Esophagus squamous epithelium (tissue), 5 donors: ENCODE data around the gene TIAM2. TPM values are rescaled to one million over a fixed set of nuclear protein-coding genes. Genes with fewer than 3 reads are reported as not detected.
"Not testable (repeated sequence)": the region's sequence is repeated elsewhere in the genome, so short reads cannot be mapped to it uniquely, and the experiment has no call there.

Source experiments
- DNase-seq: peaks from one replicate; lab custom pipeline; 2025; lab: John Stamatoyannopoulos, UW
- H3K27ac ChIP-seq, 4 donors: fragments of 200-600 bp; sonication (generic); one replicate each; pipeline ENCODE4 v1.5.1; 2016 to 2019; ENCODE audit warnings: mild to moderate bottlenecking in 1 of 4
- H3K27me3 ChIP-seq, 4 donors: fragments of 200-600 bp; sonication (generic); 1 replicate in 3 of 4; 2 replicates in 1 of 4; pipeline versions ENCODE4 v1.5.1 to v1.6.0; 2017 to 2021; ENCODE audit warnings: antibody characterized with exemption in 1 of 4
- H3K36me3 ChIP-seq, 3 donors: fragments of 200-600 bp; sonication (generic); one replicate each; pipeline ENCODE4 v1.5.1; 2016 to 2019
- H3K4me1 ChIP-seq, 3 donors: fragments of 200-600 bp; sonication (generic); one replicate each; pipeline ENCODE4 v1.5.1; 2017 to 2019
- H3K4me3 ChIP-seq, 4 donors: fragments of 200-600 bp; sonication (generic); 1 replicate in 3 of 4; 2 replicates in 1 of 4; pipeline ENCODE4 v1.5.1; 2016 to 2019; ENCODE audit warnings: mild to moderate bottlenecking in 2 of 4, moderate library complexity in 1 of 4
- H3K9me3 ChIP-seq, 3 donors: fragments of 200-600 bp; sonication (generic); one replicate each; pipeline ENCODE4 v1.5.1; 2016 to 2019
- POLR2A ChIP-seq, 4 donors: fragments of 450-650 bp; IDR thresholded peaks; one replicate each; pipeline ENCODE4 v1.6.1; 2017; ENCODE audit warnings: antibody characterized with exemption in 4 of 4, mild to moderate bottlenecking in 4 of 4, moderate library complexity in 3 of 4
- WGBS, 2 donors: methylation state at CpG; one replicate each; pipeline ENCODE4 v1.1.5; 2018; 5-methylcytosine and 5-hydroxymethylcytosine counted together
- intact Hi-C: fragments of 100-400 bp; cut with DNase I; formaldehyde crosslinking; loops from one replicate; pipeline ENCODE4 v1.15.0; 2022
- total RNA-seq, 4 donors: library from RNA; depleted of rRNA; stranded (reverse); fragments of >200 nt; gene quantifications; one replicate each; pipeline ENCODE4 v1.1.0, GENCODE V29; 2016
- TF ChIP-seq, protein P1 (sequence below), 6 experiments: fragments of 450-650 bp in 4 of 6; fragments of 200-600 bp in 2 of 6; sonication (generic) in 2 of 6; IDR thresholded peaks; one replicate each; pipeline ENCODE4 v1.5.1; 2016 to 2019; ENCODE audit warnings: antibody characterized with exemption in 6 of 6, mild to moderate bottlenecking in 4 of 6, moderate library complexity in 4 of 6
- donor health status: DM: yes; HTN: yes; CAD: no.

The TIAM2 gene
- total RNA-seq, 4 donors from 2014 or later, result 2.3 to 10.3 (median 5.6) TPM

DNA sequence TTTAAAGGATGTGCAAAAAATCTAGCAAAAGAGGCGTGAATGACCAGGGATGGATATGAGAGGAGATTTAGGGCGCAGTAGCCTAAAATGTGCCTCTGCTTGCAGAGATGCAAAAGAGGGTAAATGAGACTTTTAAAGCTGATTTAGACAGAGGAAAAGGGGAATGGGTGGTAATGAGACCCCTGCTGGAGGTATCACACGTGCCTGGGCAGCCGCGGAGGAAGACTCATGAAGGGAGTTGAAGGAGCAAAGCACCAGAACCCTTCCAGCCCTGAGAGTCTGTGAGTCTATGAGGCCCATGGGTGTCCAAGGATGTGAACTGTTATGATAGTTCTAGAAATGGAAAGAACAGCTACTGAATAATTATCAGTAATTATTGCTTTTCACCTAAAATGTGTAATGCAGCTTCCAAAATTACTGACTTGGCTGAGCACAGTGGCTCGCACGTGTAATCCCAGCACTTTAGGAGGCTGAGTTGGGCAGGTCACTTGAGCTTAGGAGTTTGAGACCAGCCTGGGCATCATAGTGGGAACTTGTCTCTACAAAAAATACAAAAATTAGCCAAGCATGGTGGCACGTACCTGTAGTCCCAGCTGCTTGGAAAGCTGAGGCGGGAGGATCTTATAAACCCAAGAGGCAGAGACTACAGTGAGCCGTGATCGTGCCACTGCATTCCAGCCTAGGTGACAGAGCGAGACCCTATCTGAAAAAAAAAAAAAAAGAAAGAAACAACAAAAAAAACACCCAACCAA is 38.2 kb upstream of the TIAM2 start:
- Histone ChIP-seq H3K27me3 (no peaks in the 10 kb centered on the region), H3K27ac (no peak overlapping the region), H3K9me3 (no peaks in the 10 kb centered on the region), H3K4me3 (no peak overlapping the region), H3K36me3 (no peaks in the 10 kb centered on the region), H3K4me1 (peaks cover 0 to 1% (median 0%) of the 10 kb centered on the region in 3 donors)
- intact Hi-C loops, result no loop called here
- 90 to 91% methylated on average over 12 of the region's 12 CpGs for WGBS, 2 donors
- no peak for TF ChIP-seq POLR2A (IDR thresholded peaks at IDR 0.05)
- TF ChIP-seq, protein P1, sequence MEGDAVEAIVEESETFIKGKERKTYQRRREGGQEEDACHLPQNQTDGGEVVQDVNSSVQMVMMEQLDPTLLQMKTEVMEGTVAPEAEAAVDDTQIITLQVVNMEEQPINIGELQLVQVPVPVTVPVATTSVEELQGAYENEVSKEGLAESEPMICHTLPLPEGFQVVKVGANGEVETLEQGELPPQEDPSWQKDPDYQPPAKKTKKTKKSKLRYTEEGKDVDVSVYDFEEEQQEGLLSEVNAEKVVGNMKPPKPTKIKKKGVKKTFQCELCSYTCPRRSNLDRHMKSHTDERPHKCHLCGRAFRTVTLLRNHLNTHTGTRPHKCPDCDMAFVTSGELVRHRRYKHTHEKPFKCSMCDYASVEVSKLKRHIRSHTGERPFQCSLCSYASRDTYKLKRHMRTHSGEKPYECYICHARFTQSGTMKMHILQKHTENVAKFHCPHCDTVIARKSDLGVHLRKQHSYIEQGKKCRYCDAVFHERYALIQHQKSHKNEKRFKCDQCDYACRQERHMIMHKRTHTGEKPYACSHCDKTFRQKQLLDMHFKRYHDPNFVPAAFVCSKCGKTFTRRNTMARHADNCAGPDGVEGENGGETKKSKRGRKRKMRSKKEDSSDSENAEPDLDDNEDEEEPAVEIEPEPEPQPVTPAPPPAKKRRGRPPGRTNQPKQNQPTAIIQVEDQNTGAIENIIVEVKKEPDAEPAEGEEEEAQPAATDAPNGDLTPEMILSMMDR (IDR thresholded peaks at IDR 0.05), result no peak
- no peak for DNase-seq

- Histone ChIP-seq H3K4me1 (peaks cover 0 to 10% (median 5%) of the 10 kb centered on the region in 3 donors), H3K27me3 (no peaks in the 10 kb centered on the region), H3K4me3 (no peak overlapping the region), H3K36me3 (no peaks in the 10 kb centered on the region), H3K27ac (no peak overlapping the region), H3K9me3 (no peaks in the 10 kb centered on the region)
- 72% methylated on average over 7 of the region's 7 CpGs for WGBS, 2 donors
- TF ChIP-seq, protein P1 (IDR thresholded peaks at IDR 0.05), result no peak
- no peak for TF ChIP-seq POLR2A (IDR thresholded peaks at IDR 0.05)
- intact Hi-C loops, result no loop called here
- DNase-seq, result no peak
Measured at GRCh38 chr6:154958469-154958868, 36.6 kb upstream of the TIAM2 start.

DNA sequence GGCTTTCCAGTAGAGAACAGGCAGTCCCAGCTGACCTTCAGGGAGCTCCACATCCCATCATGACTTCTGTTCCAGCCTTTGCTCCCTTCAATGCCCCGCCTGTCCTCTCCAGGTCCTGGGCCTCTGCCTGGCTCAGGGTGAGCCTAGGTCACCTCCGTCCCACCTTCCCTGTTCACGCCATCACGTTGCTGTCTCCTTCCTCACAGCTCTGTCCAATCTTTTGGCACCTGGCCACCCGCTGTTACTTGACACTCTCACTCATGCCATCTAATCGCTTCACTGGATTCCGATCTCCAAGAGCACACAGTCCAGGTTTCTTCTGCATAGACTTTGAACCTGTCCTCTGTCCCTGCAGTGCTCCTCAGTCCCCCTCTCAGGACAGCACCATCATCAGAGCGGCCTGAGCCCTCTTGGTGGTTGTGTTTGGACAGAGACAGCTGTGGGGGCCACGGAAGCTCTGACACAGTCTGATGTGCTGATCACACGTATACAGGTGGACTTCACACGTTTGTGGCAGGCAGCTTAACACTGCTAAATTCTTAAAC is 34.7 kb upstream of the TIAM2 start:
- intact Hi-C loops, result no loop called here
- Histone ChIP-seq H3K9me3 (no peaks in the 10 kb centered on the region), H3K36me3 (no peaks in the 10 kb centered on the region), H3K27ac (no peak overlapping the region), H3K4me3 (no peak overlapping the region), H3K27me3 (no peaks in the 10 kb centered on the region), H3K4me1 (peaks cover 0 to 10% (median 5%) of the 10 kb centered on the region in 3 donors)
- no peak for DNase-seq
- WGBS, 2 donors, result 88 to 89% methylated on average over 9 to 11 of the region's 11 CpGs
- no peak for TF ChIP-seq POLR2A (IDR thresholded peaks at IDR 0.05)
- TF ChIP-seq, protein P1 (IDR thresholded peaks at IDR 0.05), result no peak

DNA sequence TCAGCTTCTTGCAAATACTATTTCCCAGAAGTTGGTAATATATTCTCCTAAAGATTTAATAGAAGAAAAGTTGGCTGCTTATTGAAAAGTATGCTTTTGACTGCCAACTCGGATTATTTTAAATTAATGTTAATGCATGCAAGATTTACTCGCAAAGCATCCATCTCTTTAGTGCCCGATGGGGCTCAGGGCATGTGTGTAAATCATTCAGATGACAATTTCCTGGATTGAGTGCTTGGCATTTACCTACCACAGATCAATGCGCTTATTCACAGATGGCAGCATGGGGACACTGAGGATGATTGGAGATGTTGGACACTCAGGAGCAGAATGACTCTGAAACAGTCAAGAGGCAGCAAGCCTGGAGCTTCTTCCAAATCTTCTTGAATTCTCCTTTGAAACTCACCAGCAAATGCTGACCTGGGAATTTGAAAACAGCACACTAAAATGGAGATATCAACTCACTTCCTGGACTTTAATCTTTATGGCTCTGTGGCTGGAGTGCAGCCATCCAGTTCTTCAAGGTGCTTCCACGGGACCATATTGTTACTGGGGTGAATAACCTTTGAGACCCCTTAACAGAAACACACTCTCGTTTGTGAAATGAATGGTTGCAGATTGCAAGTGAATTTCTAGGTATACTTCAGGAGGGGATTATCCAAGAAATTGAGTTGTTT is 34.1 kb upstream of the TIAM2 start:
- WGBS, 2 donors, result 63 to 64% methylated on average over 6 of the region's 6 CpGs
- H3K27ac ChIP-seq, result no peak overlapping the region
- intact Hi-C loops, result no loop called here
- no peak overlapping the region for H3K4me3 ChIP-seq
- no peaks in the 10 kb centered on the region for H3K9me3 ChIP-seq
- no peaks in the 10 kb centered on the region for H3K36me3 ChIP-seq
- peaks cover 0 to 10% (median 5%) of the 10 kb centered on the region in 3 donors for H3K4me1 ChIP-seq
- TF ChIP-seq, protein P1 (IDR thresholded peaks at IDR 0.05), result no peak
- TF ChIP-seq POLR2A (IDR thresholded peaks at IDR 0.05), result no peak
- H3K27me3 ChIP-seq, result no peaks in the 10 kb centered on the region
- DNase-seq, result no peak

- H3K27ac ChIP-seq, result no peak overlapping the region
- H3K36me3 ChIP-seq, result no peaks in the 10 kb centered on the region
- intact Hi-C loops, result no loop called here
- H3K9me3 ChIP-seq, result no peaks in the 10 kb centered on the region
- TF ChIP-seq, protein P1 (IDR thresholded peaks at IDR 0.05), result no peak
- TF ChIP-seq POLR2A (IDR thresholded peaks at IDR 0.05), result no peak
- H3K27me3 ChIP-seq, result no peaks in the 10 kb centered on the region
- no peak for DNase-seq
- H3K4me1 ChIP-seq, result peaks cover 0 to 10% (median 5%) of the 10 kb centered on the region in 3 donors
- 75 to 83% methylated on average over 2 of the region's 2 CpGs for WGBS, 2 donors
- H3K4me3 ChIP-seq, result no peak overlapping the region
Measured at GRCh38 chr6:154962753-154963152, 32.4 kb upstream of the TIAM2 start.

- H3K27ac ChIP-seq, DNase-seq, H3K27me3 ChIP-seq, intact Hi-C loops, H3K4me3 ChIP-seq, H3K36me3 ChIP-seq, H3K9me3 ChIP-seq: not testable (repeated sequence)
- H3K4me1 ChIP-seq, result peaks cover 0 to 10% (median 5%) of the 10 kb centered on the region in 3 donors
- WGBS, 2 donors, result 80% methylated on average over 1 to 2 of the region's 51 CpGs
Measured at GRCh38 chr6:154966065-154966770, 28.9 kb upstream of the TIAM2 start.
